GM19328 (cell line): Measurements from ENCODE around the gene CC2D1A.
"Not testable (repeated sequence)": the region's sequence is repeated elsewhere in the genome, so short reads cannot be mapped to it uniquely, and the experiment has no call there.

ENCODE experiments used
- ATAC-seq: cut with Tn5 transposase; IDR thresholded peaks from one replicate; pipeline ENCODE4 v1.9.1; 2021; ENCODE audit warnings: mild to moderate bottlenecking, moderate library complexity; ENCODE audit not compliant: unreplicated experiment

Gene CC2D1A

DNA sequence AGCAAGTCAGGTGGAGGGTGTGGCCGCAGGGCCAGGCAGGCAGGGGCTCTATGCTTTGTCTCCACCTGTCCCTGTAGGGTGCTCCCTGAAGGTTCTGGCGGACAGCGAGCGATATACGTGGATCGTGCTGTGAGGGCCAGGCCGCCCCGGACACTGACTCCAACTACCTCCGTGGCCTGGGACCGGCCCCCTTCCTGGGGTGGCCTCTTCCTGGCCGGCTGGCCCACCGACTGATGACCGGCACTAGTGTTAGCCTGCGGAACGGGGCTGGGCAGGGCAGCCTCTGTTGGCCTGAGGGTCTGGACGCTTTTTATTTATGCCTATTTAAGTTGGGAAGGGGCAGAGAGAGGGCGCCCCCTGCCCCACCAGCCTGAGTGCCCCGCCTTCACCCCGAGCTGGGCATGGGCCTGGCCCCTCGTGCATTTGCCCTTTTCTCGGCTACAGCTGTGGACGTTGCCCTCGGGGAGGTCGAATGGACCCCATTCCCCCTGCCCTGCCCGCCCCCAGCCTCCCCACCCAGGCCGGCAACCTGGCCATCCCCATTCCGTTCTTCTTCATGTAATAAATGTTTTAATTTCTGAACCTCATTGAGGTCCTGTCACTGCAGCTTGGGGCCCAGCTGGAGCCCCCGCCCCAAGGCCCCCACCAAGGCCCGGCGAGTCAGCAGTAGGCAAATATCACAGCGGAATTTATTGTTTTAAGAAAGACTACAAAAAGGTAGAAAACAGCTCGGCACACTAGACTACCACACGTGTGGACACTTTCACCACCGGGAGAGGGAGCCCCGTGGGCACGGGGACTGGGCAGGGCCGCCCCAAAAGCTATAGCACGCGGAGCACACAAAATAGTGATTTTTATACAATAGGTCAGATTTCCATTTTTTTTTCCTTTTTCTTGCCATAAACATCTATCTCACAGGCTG is 55.1 kb downstream of the CC2D1A start:
- ATAC-seq: no peak

DNA sequence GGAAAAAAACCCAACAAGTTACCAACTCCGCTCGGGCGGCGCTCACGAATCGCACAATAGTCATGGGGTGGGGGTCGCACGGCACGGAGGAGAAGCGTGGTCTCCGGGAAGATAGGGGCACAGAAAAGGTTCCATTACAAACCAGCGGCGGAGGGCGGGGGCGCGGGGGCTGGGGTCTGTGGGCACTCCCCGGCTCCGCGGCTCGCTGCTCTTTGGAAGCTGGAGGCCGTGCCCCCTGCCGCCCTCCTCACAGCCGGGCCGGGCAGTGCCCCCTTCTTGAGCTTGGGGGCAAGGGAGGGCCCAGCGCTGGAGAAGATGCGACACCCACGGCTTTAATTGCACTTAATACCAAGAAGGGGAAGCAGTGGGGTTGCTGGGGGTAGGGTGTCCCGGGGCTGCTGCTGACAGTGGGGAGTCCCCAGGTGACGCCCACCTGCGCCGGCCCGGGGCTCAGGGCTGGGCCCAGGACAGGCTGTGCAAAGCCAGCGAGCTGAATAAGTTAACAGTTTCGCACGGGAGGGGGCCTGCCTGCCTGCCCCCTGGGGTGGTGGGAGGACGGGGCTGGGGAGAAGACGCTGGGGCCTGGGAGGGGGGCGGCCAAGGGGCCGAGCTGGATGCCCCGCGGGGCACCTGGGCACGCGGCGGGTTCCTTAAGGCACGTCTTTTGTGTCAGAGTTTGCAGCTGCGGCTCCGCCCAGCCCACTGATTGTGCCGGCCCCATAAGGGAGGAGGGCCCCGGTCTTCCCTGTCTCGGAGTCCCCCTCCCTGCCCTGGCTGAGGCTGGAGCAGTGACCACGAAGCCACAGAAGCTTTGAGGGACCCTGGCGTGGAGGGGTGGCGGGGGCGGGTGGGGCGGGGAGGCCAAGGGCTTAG is 56.1 kb downstream of the CC2D1A start:
- ATAC-seq: no peak

DNA sequence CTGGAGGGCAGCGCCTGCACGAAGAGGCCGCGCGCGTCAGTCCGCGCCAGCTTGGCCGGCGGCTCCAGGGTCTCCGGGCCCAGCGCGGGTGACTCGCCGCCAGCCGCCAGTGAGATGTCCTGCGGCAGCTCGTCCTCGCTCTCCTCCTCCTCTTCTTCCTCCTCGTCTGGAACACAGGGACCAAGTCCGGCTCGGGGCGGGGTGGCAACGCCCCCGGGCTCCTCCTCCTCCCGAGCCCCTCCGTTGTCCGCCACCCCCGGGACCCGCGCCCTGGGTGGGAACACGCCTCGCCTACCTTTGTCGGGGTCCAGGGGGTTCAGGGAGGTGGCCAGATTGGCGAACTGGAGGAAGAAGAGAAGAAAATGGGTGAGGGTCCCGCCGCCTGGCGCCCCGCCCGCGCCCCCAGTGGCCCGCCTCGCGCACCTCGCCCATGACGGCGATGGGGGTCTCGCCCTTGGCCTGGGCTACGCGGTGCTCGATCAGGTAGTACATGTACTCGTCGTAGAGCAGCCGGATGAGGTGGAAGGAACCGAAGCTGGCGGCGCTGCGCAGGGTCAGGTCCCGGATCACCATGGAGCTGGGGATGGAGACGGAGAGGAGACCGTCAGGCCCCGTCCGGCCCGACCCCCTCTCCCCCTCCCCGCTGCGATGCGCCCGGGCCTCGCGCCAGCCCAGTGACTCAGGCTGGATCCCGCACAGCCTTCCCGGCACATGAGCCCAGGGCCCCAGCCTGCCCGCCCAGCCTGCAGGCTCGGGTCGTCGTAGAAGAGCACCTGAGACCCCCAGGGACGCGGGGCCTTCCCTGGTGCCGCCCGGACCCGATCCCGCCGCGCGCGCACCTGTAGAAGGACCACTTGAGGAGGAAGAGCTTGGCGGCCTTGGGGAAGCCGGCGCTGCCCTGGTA is 57.0 kb downstream of the CC2D1A start:
- no peak for ATAC-seq

DNA sequence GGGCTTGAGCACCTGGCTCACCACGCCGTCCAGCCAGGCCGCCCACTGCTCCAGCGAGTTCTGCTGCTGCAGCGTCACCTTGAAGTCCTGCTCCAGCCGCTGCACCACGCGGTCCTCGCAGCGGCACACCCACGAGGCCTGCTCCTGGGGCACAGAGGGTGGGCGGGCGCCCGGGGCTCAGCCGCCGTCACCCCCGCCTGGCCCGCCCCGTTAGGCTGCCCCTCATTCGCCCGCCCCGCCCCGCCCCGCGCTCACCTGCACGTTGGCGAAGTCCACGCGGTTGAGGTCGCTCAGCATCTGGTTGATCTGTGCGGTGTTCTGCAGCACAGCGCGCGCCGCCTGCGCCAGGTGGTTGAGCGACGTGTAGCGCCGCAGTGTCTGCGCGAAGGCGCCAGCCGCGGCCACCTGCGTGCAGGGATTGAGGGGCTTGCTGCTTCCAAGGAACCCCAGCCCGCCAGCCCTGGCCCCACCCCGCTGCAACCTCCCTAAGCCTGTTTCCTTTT is 57.7 kb downstream of the CC2D1A start:
- no peak for ATAC-seq

DNA sequence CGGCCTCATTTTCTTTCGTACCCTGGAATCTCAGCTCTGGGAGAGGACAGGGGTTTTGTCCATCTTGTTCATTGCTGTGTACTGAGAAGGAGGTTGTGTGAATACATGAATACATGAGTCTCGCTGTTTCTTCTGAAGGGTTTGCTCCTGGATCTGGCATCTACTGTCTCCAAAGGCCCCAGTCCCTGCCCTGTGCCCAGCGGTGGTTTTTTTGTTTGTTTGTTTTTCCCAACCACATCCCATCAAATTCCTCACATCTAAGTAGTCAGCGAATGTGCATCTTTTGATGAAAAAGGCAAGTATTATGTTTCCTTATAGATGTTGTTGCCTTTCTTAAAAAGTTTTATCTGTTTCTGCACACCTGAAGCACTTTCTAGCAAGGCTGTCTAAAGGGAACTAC is 58.8 kb downstream of the CC2D1A start:
- no peak for ATAC-seq

DNA sequence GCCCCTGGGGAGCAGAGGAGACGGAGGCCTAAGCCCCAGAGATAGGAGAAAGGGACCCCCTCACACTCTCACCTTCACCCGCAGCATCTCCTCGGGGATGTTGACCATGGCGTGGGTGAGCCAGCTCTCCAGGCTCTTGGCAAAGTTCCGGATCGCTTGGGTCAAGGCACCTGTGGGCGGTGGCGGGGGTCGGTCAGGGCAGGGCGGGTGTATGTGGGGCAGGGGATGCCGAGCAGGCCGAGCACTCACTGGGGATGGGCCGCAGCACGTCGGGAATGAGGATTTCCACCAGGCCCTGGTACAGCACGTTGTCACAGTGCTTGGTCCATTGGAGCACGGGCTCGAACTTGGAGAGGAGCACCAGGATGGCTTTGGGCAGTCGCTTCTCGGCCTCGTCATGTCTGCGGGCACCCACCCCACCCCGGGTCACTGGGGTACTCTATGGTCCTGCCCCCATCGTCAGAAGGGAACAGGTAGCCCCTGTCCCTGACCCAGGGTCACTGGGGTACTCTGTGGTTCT is 59.4 kb downstream of the CC2D1A start:
- ATAC-seq: no peak

DNA sequence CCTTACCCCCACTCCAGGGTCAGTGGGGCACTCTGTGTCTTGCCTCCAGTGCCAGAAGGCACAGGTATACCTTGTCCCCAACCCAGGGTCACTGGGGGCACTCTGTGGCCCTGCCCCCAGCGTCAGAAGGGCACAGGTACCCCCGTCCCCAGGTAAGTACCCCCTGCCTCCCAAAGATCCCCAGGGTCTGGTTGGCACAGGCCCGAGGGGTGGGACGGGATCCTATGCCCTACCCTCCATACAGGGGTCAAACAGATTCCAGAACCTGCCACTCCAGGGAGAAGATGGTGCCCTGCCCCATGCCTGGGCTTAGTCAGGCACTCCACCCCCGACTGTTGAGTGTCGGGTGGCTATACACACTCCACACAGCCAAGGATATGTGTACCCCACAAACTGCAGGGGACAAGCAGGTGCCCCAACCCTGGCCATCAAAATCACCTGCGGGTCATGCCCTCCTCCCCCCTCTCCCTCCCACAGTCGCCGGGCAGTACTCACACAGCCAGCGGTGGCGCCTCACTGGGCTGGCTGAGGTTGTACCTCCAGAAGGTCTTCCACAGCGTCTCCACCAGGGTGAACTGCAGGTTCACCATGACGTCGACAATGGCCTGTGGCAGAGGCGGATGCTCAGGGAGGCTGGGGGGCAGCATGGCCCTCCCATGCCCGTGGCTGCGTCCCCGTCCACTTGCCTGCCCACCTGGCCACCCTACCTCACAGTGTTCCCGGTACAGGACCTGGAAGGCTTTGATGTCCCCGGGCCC is 60.1 kb downstream of the CC2D1A start:
- ATAC-seq: no peak

DNA sequence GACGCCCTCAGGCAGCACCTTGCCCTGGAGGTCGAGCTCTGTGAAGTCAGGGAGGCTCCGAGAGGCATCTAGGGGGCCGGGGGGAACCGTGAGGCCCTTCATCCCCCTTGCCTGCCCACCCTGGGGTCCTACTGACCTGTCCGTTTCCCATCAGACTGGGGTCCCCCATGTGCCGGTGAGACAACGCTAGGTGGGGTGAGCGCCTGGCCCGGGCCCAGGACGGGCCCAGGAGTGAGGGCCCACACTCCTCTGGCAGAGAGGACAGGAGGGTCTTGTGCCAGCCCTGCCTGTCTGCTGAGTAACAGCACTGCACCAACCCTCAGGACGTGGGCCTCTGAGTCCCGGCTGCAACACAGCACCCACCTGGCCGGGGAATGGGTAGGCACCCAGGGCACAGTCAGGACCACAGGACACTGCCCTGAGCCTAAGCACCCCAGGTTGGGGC is 60.7 kb downstream of the CC2D1A start:
- no peak for ATAC-seq

DNA sequence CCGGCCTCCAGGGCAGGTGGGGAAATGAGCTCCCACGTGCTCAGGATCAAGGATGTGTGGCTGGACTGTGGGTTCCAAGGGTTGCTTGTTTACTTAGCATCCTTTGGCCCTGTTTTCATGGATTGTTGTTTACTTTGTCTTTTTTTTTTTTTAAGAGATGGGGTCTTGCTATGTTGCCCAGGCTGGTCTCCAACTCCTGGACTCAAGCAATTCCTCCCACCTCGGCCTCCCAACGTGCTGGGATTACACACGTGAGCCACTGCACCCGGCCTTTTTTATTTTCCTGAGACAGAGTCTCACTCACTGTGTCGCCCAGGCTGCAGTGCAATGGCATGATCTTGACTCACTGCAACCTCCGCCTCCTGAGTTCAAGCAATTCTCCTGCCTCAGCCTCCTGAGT is 61.2 kb downstream of the CC2D1A start:
- ATAC-seq: not testable (repeated sequence)

DNA sequence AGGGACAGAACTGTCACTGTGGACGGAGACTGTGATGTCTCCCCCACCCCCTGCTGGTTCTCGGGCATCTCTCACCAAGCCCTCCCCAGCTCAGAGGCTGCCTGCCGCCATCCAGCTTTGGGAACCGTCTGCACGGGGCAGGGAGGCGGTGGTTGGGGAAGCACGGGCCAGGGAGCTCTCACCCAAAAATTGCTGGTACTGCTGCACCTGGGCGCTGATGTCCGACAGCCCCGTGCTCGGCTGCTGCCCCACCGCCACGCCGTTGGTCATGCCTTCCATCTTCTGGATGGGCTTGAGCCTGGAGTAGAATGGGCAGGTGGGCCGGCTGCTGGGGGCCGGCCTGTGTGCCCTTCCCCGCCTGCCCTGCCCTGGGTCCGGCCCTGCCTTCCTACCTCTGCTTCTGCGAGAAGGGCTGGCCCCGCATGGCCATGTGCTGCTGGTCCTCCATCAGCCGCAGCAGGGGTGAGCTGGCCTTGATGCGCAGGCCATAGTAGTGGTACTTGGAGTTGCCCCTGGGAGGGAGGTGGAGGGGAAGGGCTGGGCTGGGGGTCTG is 62.5 kb downstream of the CC2D1A start:
- ATAC-seq: no peak

DNA sequence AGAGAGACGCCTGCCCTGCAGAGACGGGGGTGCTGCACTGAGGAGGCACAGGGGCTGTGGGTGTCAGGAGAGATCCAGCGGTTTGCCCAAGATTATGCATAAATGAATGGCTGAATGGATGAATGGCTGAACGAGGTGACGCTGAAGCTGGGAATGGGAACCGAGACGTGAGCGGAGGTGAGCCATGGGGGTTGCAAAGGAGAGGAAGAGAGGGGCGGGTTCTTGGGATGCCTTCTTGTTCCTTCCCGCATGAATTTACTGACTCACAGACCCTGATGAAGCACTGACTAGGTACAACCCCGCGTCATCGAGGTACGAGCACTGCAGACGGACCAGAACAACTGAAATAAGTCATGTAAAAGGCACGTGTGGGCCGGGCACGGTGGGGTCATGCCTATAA is 63.0 kb downstream of the CC2D1A start:
- ATAC-seq: no peak

DNA sequence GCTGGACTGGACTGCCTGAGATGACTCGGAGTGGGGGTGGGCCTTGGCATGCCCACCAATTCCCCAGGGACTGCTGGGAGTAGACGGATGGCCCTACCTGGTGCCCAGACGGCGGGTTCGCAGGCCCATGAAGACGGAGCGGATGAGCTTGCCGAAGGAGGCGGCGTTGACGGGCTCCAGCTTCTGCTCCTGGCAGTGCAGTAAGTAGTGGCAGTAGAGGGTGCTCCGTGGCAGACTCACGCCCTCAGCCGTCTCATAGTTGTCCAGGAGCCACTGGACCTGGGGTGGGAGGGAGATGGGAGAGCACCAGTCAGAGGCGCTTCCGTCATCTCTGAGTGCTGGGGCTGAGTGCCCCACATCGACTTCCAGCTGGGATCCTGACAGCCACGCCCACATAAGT is 63.9 kb downstream of the CC2D1A start:
- ATAC-seq: no peak

DNA sequence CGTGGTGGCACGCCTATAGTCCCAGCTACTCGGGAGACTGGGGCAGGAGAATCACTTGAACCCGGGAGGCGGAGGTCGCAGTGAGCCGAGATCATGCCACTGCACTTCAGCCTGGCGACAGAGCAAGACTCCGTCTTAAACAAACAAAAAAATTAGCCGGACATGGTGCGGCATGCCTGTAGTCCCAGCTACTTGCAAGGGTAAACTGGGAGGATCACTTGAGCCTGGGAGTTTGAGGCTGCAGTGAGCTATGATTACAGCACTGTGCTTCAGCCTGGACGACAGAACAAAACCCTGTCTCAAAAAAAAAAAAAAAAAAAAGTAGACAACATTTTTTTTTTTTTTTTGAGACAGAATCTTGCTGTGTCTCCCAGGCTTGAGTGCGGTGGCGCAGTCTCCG is 65.9 kb downstream of the CC2D1A start:
- not testable (repeated sequence) for ATAC-seq

DNA sequence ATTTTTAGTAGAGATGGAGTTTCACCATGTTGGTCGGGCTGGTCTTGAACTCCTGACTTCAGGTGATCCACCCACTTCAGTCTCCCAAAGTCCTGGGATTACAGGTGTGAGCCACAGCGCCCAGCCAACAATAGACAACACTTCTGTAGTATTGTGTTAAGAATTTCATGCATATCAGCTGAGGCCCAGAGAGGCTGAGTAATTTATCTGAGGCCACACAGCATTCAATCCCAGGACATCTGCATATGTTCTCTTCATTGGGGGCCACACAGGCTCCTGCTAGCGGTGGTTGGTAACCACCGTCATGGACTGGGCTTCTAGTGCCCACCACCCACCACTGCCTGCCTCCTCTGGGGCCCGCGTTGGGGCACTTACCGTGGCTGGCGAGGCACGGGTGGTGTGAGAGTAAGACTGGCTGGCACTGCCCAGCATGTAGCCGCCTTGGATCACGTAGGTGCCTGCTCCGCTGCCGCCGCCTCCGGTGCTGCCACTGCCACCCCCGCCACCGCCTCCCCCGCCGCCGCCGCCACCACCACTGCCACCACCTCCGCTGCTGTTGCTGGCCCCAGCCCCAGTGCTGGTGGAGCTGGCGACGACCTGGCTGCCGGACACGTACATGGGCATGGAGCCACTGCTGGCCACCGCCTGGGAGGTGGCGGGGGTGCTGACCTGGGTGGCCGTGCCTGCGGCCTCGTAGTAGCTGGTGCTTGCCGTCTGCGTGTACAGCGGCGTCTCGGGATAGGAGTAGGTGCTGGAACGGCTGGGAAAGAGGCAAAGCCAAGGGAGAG is 66.6 kb downstream of the CC2D1A start:
- ATAC-seq: no peak

DNA sequence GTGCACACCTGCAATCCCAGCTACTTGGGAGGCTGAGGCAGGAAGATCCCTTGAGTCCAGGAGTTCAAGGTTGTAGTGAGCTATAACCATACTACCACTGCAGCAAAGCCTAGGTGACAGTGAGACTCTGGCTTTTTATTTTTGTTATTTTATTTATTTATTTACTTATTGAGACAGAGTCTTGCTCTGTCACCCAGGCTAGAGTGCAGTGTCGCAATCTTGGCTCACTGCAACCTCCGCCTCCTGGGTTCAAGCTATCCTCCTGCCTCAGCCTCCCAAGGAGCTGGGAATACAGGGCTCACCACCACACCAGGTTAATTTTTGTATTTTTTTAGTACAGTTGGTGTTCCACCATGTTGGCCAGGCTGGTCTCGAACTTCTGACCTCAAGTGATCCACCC is 67.5 kb downstream of the CC2D1A start:
- ATAC-seq: not testable (repeated sequence)

DNA sequence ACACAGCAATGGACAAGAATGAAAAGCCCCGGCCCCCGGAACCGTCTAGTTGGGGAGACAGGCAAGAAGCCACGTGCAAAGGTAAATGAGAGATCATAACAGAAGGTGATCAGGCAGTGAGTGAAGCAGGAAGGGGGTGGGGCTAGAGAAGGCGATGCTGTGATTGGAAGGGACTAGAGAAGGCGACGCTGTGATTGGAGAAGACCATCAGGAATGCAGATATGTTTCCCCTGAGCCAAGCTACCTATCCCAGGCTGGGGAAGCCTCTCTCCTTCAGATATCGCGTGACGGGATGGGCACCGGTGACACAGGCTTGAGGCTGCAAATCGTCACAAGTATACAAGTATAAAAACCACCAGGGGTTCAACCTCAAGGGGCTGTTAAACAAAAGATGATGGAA is 68.1 kb downstream of the CC2D1A start:
- no peak for ATAC-seq

DNA sequence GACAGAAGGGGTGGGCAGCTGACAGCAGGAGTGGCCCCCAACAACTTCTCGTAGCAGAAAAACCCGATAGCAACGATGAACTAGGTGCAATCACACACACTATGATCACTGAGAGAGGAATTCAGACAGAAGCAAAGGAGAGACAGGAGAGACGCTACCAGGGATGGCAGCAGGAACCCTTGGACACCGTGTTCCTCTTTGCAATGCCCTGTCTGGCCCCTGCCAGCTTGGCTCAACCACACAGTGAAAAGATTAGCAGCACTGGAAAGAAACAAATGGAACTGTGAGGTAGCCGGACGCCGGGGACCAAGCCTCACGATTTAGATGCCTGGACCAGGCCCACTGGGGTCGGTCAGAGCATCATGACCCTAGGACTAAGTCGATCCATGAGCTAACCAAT is 69.9 kb downstream of the CC2D1A start:
- ATAC-seq: no peak

DNA sequence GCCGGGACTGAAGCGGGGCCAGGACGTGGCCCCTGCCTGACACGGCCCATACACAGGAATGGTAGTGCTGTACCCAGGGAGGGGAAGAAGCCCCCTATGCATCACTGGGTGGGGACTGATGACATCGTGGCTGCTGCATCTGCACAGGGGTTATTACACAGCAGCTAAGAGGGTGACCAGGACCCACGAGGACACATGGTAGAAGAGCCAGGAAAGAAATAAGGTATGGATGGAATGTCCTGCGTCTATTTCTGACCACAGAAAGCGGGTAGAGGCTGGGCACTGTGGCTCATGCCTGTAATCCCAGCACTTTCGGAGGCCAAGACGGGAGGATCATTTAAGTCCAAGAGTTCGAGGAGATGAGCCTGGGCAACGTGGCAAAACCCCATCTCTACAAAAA is 70.4 kb downstream of the CC2D1A start:
- ATAC-seq: no peak

DNA sequence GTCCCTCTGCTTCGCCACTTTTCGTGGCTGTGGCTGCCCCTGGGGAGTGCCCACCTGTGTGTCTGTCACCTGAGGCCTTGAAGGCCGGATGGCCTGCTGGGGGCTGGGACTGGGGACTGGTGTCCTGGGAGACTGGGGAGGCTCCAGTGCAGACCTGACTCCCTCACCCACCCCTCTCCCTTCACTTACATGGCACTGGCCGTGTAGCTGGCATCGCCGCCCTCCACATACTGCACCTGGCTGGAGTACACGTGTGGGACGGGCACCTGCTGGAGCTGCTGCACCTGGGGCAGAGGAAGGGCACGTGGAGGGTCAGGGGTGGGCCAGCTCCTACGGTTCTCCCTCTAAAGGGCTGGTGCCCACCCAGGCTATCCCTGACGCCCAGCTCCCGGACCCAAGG is 71.8 kb downstream of the CC2D1A start:
- ATAC-seq: no peak
